Central memory CD4-positive, alpha-beta T cell (primary cell): ENCODE measurements around the gene ADAT1.

Source experiments
- DNase-seq: peaks from one replicate; pipeline ENCODE4 v3.0.0; 2022

Gene ADAT1

GRCh38 chr16:75575958-75576357 is 47.1 kb downstream of the ADAT1 start:
- DNase-seq: no peak

- no peak for DNase-seq
These were observed 49.1 kb downstream of the ADAT1 start for GRCh38 chr16:75573955-75574354.

GRCh38 chr16:75572864-75573542 is 50.1 kb downstream of the ADAT1 start:
- DNase-seq: no peak

GRCh38 chr16:75570396-75571065 is 52.5 kb downstream of the ADAT1 start:
- no peak for DNase-seq

- no peak for DNase-seq
These were observed 55.2 kb downstream of the ADAT1 start for GRCh38 chr16:75567911-75568310.

GRCh38 chr16:75566758-75567255 is 56.3 kb downstream of the ADAT1 start:
- peak; percentile 28 for DNase-seq

- peak; percentile 88 for DNase-seq
These were observed 56.9 kb downstream of the ADAT1 start, which contains the start of gene GABARAPL2 for GRCh38 chr16:75566040-75566757. Gene GABARAPL2 (plus strand): TSS chr16:75566379. CDS start chr16:75566487, 108 bp downstream.

- no peak for DNase-seq
These were observed 57.4 kb downstream of the ADAT1 start for GRCh38 chr16:75565640-75566039.

GRCh38 chr16:75559564-75560372 is 63.3 kb downstream of the ADAT1 start:
- no peak for DNase-seq

- DNase-seq: no peak
These were observed 64.2 kb downstream of the ADAT1 start for GRCh38 chr16:75558846-75559401.

- DNase-seq: no peak
These were observed 66.6 kb downstream of the ADAT1 start for GRCh38 chr16:75556431-75556950.

GRCh38 chr16:75555707-75556430 is 67.2 kb downstream of the ADAT1 start, which contains the start of gene TMEM231:
Gene TMEM231 (minus strand): TSS chr16:75556252. CDS start chr16:75556209, 43 bp downstream.
- peak; percentile 95 for DNase-seq

- DNase-seq: no peak
These were observed 67.8 kb downstream of the ADAT1 start for GRCh38 chr16:75555213-75555706.

- DNase-seq: no peak
These were observed 70.1 kb downstream of the ADAT1 start for GRCh38 chr16:75552951-75553350.

- peak; percentile 11 for DNase-seq
These were observed 72.8 kb downstream of the ADAT1 start for GRCh38 chr16:75550211-75550662.
